GM12878 (cell line): Measurements from ENCODE around the gene ZNFX1. TPM values are rescaled to one million over a fixed set of nuclear protein-coding genes. Genes with fewer than 3 reads are reported as not detected.

ENCODE experiments used
- ATAC-seq: fragments of 200-7000 bp; cut with Tn5 transposase; 3 replicates; pipeline ENCODE4 v1.9.1; 2020; ENCODE audit warnings: mild to moderate bottlenecking, moderate library complexity
- BruUV-seq: library from RNA; stranded (reverse); fragments of 400-500 nt; replicated peaks from 2 replicates; lab custom pipeline; 2021; lab: Mats Ljungman, UMichigan
- CTCF ChIA-PET: fragments of 300-600 bp; sonication (Branson Sonifier 250); formaldehyde crosslinking; extraction: SDS; loops from one replicate; lab custom pipeline; 2021; ENCODE audit warnings: inconsistent platforms; lab: Yijun Ruan, JAX
- POLR2A ChIA-PET: fragments of 350-600 bp; formaldehyde crosslinking; extraction: SDS; loops from one replicate; lab custom pipeline; 2021; ENCODE audit warnings: inconsistent platforms; lab: Charles Lee
- RAD21 ChIA-PET: fragments of 300-600 bp; sonication (Branson Sonifier 250); formaldehyde crosslinking; loops from one replicate; lab custom pipeline; 2023; ENCODE audit warnings: antibody characterized with exemption; ENCODE audit not compliant: unreplicated experiment; lab: Charles Lee
- SMC1A ChIA-PET: fragments of 300-600 bp; sonication (Branson Sonifier 250); formaldehyde crosslinking; loops from one replicate; lab custom pipeline; 2023; ENCODE audit not compliant: unreplicated experiment, uncharacterized antibody; lab: Charles Lee
- DNase-seq: peaks from one replicate; pipeline ENCODE4 v3.0.0-alpha.2; 2011; ENCODE audit warnings: low read depth, low spot score
- FAIRE-seq: peaks from 3 replicates; lab custom pipeline; 2011; peaks lifted over from hg19 to GRCh38; lab: Jason Lieb, UNC
- H2AFZ ChIP-seq: 2 replicates; pipeline ENCODE4 v1.6.0; 2011; ENCODE audit warnings: low read depth, low read length, control low read depth; ENCODE audit not compliant: control insufficient read depth
- H3K27ac ChIP-seq: 2 replicates; pipeline ENCODE4 v1.5.1; 2011; ENCODE audit warnings: control low read depth; ENCODE audit not compliant: control insufficient read depth, insufficient read depth
- H3K27me3 ChIP-seq, 2 experiments: replicated peaks in 1 of 2; 2 replicates each; pipeline versions ENCODE4 v1.6.0 to v1.6.1; 2011; ENCODE audit warnings: low read length in 1 of 2; ENCODE audit not compliant: control insufficient read depth in 2 of 2, insufficient read depth in 2 of 2
- H3K36me3 ChIP-seq, 2 experiments: 2 replicates each; pipeline ENCODE4 v1.5.1; 2011; ENCODE audit warnings: low read length in 1 of 2; ENCODE audit not compliant: control insufficient read depth in 2 of 2, insufficient read depth in 2 of 2
- H3K4me1 ChIP-seq: 2 replicates; pipeline ENCODE4 v1.6.1; 2011; ENCODE audit warnings: mild to moderate bottlenecking, low read length, moderate library complexity, mixed read lengths; ENCODE audit not compliant: control insufficient read depth, insufficient read depth
- H3K4me2 ChIP-seq: 2 replicates; pipeline ENCODE4 v1.6.0; 2011; ENCODE audit warnings: control low read depth; ENCODE audit not compliant: control insufficient read depth, insufficient read depth
- H3K4me3 ChIP-seq: fragments of 200-600 bp; sonication (generic); 2 replicates; pipeline ENCODE4 v1.5.1; 2016
- H3K79me2 ChIP-seq: 2 replicates; pipeline ENCODE4 v1.6.0; 2011; ENCODE audit warnings: low read length; ENCODE audit not compliant: control insufficient read depth, insufficient read depth
- H3K9ac ChIP-seq: 2 replicates; pipeline ENCODE4 v1.8.0; 2011; ENCODE audit warnings: low read length, control low read depth, mixed read lengths; ENCODE audit not compliant: control insufficient read depth, insufficient read depth
- H3K9me3 ChIP-seq: replicated peaks from 3 replicates; pipeline ENCODE4 v1.5.1; 2011; ENCODE audit warnings: mild to moderate bottlenecking, low read length; ENCODE audit not compliant: control insufficient read depth, insufficient read depth
- H4K20me1 ChIP-seq: 2 replicates; pipeline ENCODE4 v1.6.0; 2011; ENCODE audit not compliant: control insufficient read depth, insufficient read depth
- BCL3 ChIP-seq: IDR thresholded peaks from 2 replicates; pipeline ENCODE4 v1.6.1; 2011; ENCODE audit warnings: borderline replicate concordance, low read depth, mild to moderate bottlenecking, moderate library complexity, low read length; ENCODE audit not compliant: insufficient read depth, poor library complexity, severe bottlenecking
- CTCF ChIP-seq, 3 experiments: IDR thresholded peaks in 2 of 3; conservative IDR thresholded peaks in 1 of 3; 2 replicates each; pipeline ENCODE4 v1.5.1; 2011; ENCODE audit warnings: low read depth in 3 of 3, low read length in 3 of 3, mild to moderate bottlenecking in 3 of 3, control low read depth in 2 of 3, moderate library complexity in 2 of 3, inconsistent platforms in 1 of 3, mixed read lengths in 1 of 3; ENCODE audit not compliant: control insufficient read depth in 2 of 3, insufficient read depth in 1 of 3; ENCODE audit errors: extremely low read depth in 1 of 3
- IKZF2 ChIP-seq, 2 experiments: fragments of 450-650 bp; IDR thresholded peaks; 2 replicates each; pipeline ENCODE4 v1.6.1; 2017; ENCODE audit warnings: mild to moderate bottlenecking in 2 of 2, moderate library complexity in 2 of 2
- PBX3 ChIP-seq: IDR thresholded peaks from 2 replicates; pipeline ENCODE4 v1.6.1; 2011; ENCODE audit warnings: mild to moderate bottlenecking, low read depth, low read length, moderate library complexity; ENCODE audit not compliant: insufficient replicate concordance
- RAD21 ChIP-seq: IDR thresholded peaks from 2 replicates; pipeline ENCODE4 v1.6.1; 2011; ENCODE audit warnings: mild to moderate bottlenecking, low read depth, low read length, moderate library complexity; ENCODE audit not compliant: insufficient read depth
- RUNX3 ChIP-seq: IDR thresholded peaks from 2 replicates; pipeline ENCODE4 v1.6.1; 2012; ENCODE audit warnings: low read length, inconsistent platforms
- SMC3 ChIP-seq: IDR thresholded peaks from 2 replicates; pipeline ENCODE4 v1.6.1; 2011; ENCODE audit warnings: low read length, improper control_type of control experiment, borderline replicate concordance
- STAT3 ChIP-seq: IDR thresholded peaks from 2 replicates; pipeline ENCODE4 v1.6.1; 2011; ENCODE audit warnings: low read depth, low read length, improper control_type of control experiment
- WGBS: methylation state at CpG from one replicate; pipeline ENCODE4 v1.1.6; 2016; ENCODE audit warnings: low lambda C conversion rate; ENCODE audit not compliant: insufficient replicate concordance, insufficient coverage; ENCODE audit errors: missing lambda C conversion rate; 5-methylcytosine and 5-hydroxymethylcytosine counted together
- in situ Hi-C: fragments of 300-500 bp; cut with MboI; formaldehyde crosslinking; loops from 9 replicates; pipeline ENCODE4 v1.14.3; 2018; ENCODE audit warnings: mixed read lengths
- intact Hi-C: fragments of 100-400 bp; cut with micrococcal nuclease; formaldehyde crosslinking; loops from one replicate; pipeline ENCODE4 v1.14.2; 2022; ENCODE audit not compliant: unreplicated experiment
- polyA plus RNA-seq, 11 experiments: library from polyadenylated mRNA; depleted of rRNA in 4 of 11; unstranded in 6 of 11; stranded (reverse) in 5 of 11; fragments of >200 nt; fragmentation: Nextera tagmentation in 4 of 11; fragmentation: Illumina TruSeq in 1 of 11; extraction: Ambion mirVana in 4 of 11; extraction: Trizol in 1 of 11; gene quantifications; 1 replicate in 1 of 11; 2 replicates in 10 of 11; pipeline versions ENCODE4 v1.2.1 to v1.2.3, GENCODE V29; 2011 to 2016; ENCODE audit warnings: inconsistent platforms in 2 of 11, missing spikeins in 2 of 11, low read depth in 1 of 11
- total RNA-seq, 4 experiments: library from RNA; depleted of rRNA in 3 of 4; stranded (reverse); fragments of >200 nt in 3 of 4; fragmentation: Illumina TruSeq in 1 of 4; extraction: Trizol in 1 of 4; gene quantifications; 2 replicates each; pipeline versions ENCODE4 v1.2.1 to v1.2.3, GENCODE V29; 2013 to 2021

Gene ZNFX1
- total and polyA plus RNA-seq, 10 of the 15 experiments (the other 5 are each of a cell fraction or from before 2014, with no cell fraction given) = 7.4 to 31.5 (median 25.6) TPM

- ATAC-seq = peak; percentile 79
- H3K4me3 ChIP-seq = no peak overlapping the region
- intact Hi-C loops = loop anchor here (2.0 kb wide), 1 partner anchor 77 kb away; no protein-coding TSS in a partner anchor
- no peak for DNase-seq
- ChIA-PET POLR2A (interaction anchor here (0.7 kb wide), 1 partner anchor 74 kb away, joined by 4 read pairs; no protein-coding TSS in a partner anchor), SMC1A (interaction anchor here (0.6 to 1.5 kb wide), 6 partner anchors 13 to 224 kb away, joined by 3 to 5 read pairs (median 4); no protein-coding TSS in a partner anchor), CTCF (interaction anchor here (0.6 to 5.1 kb wide), 6 partner anchors 21 to 106 kb away, joined by 3 to 46 read pairs (median 4); no protein-coding TSS in a partner anchor), RAD21 (interaction anchor here (0.6 to 1.8 kb wide), 3 partner anchors 34 to 107 kb away, joined by 4 to 8 read pairs (median 4); no protein-coding TSS in a partner anchor)
- in situ Hi-C loops = no loop called here
- peaks cover 12 to 13% of the 10 kb centered on the region in 2 experiments for H3K27me3 ChIP-seq
- no peak overlapping the region for H3K4me2 ChIP-seq
- FAIRE-seq = peak; percentile 49
- BruUV-seq = no TSS peak
- no peaks in the 10 kb centered on the region for H3K79me2 ChIP-seq
- H3K4me1 ChIP-seq = no peaks in the 10 kb centered on the region
- no peaks in the 10 kb centered on the region for H4K20me1 ChIP-seq
- no peaks in the 10 kb centered on the region; the same call in 2 of the 3 replicates for H3K9me3 ChIP-seq
- H3K9ac ChIP-seq = no peak overlapping the region
- H2AFZ ChIP-seq = peak overlapping the region; percentile 3; the same call in 1 of the 2 replicates
- 10% methylated on average over 9 of the region's 9 CpGs for WGBS
- H3K36me3 ChIP-seq = no peaks in the 10 kb centered on the region
- TF ChIP-seq PBX3 (no peak), CTCF (IDR thresholded peaks at IDR 0.05 in 2 of 3, conservative IDR thresholded peaks at IDR 0.05 in 1 of 3; ENCODE audit: control insufficient read depth in 2 of 3, extremely low read depth in 1 of 3, insufficient read depth in 1 of 3, low read depth in 3 of 3, low read length in 3 of 3) (peak; percentile 38 to 60 (median 44); a peak in 4 of 6 replicates), BCL3 (no peak), STAT3 (no peak), IKZF2 (IDR thresholded peaks at IDR 0.05) (no peak), RAD21 (peak; percentile 71), SMC3 (peak; percentile 47; the same call in 1 of the 2 replicates), RUNX3 (peak; percentile 55)
- H3K27ac ChIP-seq = no peak overlapping the region
Measured at GRCh38 chr20:49323622-49324238, 45.9 kb upstream of the ZNFX1 start.
